SK-N-SH treated with all-trans-retinoic acid at 6 μM for 48 hours (cell line): Measurements from ENCODE around the gene BMP8B.

Experiments
- CSDC2 ChIP-seq: fragments of 250-450 bp; sonication (Bioruptor Pico); IDR thresholded peaks from 2 replicates; pipeline ENCODE4 v1.5.0; 2020; ENCODE audit warnings: mild to moderate bottlenecking, moderate library complexity
- ESRRG ChIP-seq: fragments of 250-450 bp; sonication (Bioruptor Pico); IDR thresholded peaks from 2 replicates; pipeline ENCODE4 v1.6.1; 2021; ENCODE audit warnings: mild to moderate bottlenecking
- GLIS3 ChIP-seq: fragments of 250-450 bp; sonication (Bioruptor Pico); IDR thresholded peaks from 2 replicates; pipeline ENCODE4 v1.5.0; 2020; ENCODE audit warnings: mild to moderate bottlenecking, moderate library complexity
- ISL1 ChIP-seq: fragments of 250-450 bp; sonication (Bioruptor Pico); IDR thresholded peaks from 2 replicates; pipeline ENCODE4 v2.1.2; 2022; ENCODE audit warnings: mild to moderate bottlenecking, moderate library complexity
- PPARA ChIP-seq: fragments of 250-450 bp; sonication (Bioruptor Pico); IDR thresholded peaks from 2 replicates; pipeline ENCODE4 v1.5.0; 2020; ENCODE audit warnings: mild to moderate bottlenecking, borderline replicate concordance
- RARB ChIP-seq: fragments of 250-450 bp; sonication (Bioruptor Pico); IDR thresholded peaks from 2 replicates; pipeline ENCODE4 v1.8.0; 2021; ENCODE audit warnings: mild to moderate bottlenecking, moderate library complexity
- SNAI2 ChIP-seq: fragments of 250-450 bp; sonication (Bioruptor Pico); IDR thresholded peaks from 2 replicates; pipeline ENCODE4 v1.5.0; 2020; ENCODE audit warnings: mild to moderate bottlenecking, moderate library complexity
- TCF4 ChIP-seq: fragments of 250-450 bp; sonication (Bioruptor Pico); IDR thresholded peaks from 2 replicates; pipeline ENCODE4 v1.8.0; 2021; ENCODE audit warnings: mild to moderate bottlenecking, moderate library complexity, borderline replicate concordance
- ZC3H10 ChIP-seq: fragments of 250-450 bp; sonication (Bioruptor Pico); IDR thresholded peaks from 2 replicates; pipeline ENCODE4 v1.5.1; 2021; ENCODE audit warnings: mild to moderate bottlenecking, moderate library complexity
- ZFP3 ChIP-seq: fragments of 250-450 bp; sonication (Bioruptor Pico); IDR thresholded peaks from 2 replicates; pipeline ENCODE4 v1.5.0; 2020; ENCODE audit warnings: mild to moderate bottlenecking, moderate library complexity
- ZFP30 ChIP-seq: fragments of 450-650 bp; formaldehyde crosslinking; IDR thresholded peaks from 2 replicates; pipeline ENCODE4 v1.5.0; 2022; ENCODE audit warnings: mild to moderate bottlenecking, moderate library complexity
- ZNF8 ChIP-seq: fragments of 450-650 bp; formaldehyde crosslinking; IDR thresholded peaks from 2 replicates; pipeline ENCODE4 v1.5.0; 2020; ENCODE audit warnings: mild to moderate bottlenecking, moderate library complexity
- TF ChIP-seq, protein P1 (sequence below): fragments of 250-450 bp; sonication (Bioruptor Pico); IDR thresholded peaks from 2 replicates; pipeline ENCODE4 v1.8.0; 2020; ENCODE audit warnings: mild to moderate bottlenecking, moderate library complexity, borderline replicate concordance

- TF ChIP-seq ZNF8 (no peak), PPARA (CRISPR knock-in tag) (no peak), ISL1 (CRISPR knock-in tag) (no peak), ZFP30 (no peak), ESRRG (CRISPR knock-in tag) (no peak), ZC3H10 (no peak), ZFP3 (CRISPR knock-in tag) (no peak), TCF4 (no peak), GLIS3 (no peak), CSDC2 (no peak), RARB (CRISPR knock-in tag) (no peak), SNAI2 (no peak)
- TF ChIP-seq, protein P1, sequence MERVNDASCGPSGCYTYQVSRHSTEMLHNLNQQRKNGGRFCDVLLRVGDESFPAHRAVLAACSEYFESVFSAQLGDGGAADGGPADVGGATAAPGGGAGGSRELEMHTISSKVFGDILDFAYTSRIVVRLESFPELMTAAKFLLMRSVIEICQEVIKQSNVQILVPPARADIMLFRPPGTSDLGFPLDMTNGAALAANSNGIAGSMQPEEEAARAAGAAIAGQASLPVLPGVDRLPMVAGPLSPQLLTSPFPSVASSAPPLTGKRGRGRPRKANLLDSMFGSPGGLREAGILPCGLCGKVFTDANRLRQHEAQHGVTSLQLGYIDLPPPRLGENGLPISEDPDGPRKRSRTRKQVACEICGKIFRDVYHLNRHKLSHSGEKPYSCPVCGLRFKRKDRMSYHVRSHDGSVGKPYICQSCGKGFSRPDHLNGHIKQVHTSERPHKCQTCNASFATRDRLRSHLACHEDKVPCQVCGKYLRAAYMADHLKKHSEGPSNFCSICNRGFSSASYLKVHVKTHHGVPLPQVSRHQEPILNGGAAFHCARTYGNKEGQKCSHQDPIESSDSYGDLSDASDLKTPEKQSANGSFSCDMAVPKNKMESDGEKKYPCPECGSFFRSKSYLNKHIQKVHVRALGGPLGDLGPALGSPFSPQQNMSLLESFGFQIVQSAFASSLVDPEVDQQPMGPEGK (CRISPR knock-in tag), result no peak
Observed at GRCh38 chr1:39795651-39796050, 7.0 kb upstream of the BMP8B start.
